Left ventricle myocardium inferior (tissue), 1 donor: ENCODE measurements around the gene RNF32. TPM values are rescaled to one million over a fixed set of nuclear protein-coding genes. Genes with fewer than 3 reads are reported as not detected.

Source experiments
- DNase-seq: peaks from one replicate; pipeline ENCODE4 v3.0.0-alpha.2; 2020
- H3K27ac ChIP-seq: fragments of 200-600 bp; replicated peaks from 2 replicates; pipeline ENCODE4 v1.8.0; 2021
- H3K27me3 ChIP-seq: fragments of 200-600 bp; 2 replicates; pipeline ENCODE4 v1.8.0; 2021; ENCODE audit warnings: low read depth
- H3K36me3 ChIP-seq: fragments of 200-600 bp; 2 replicates; pipeline ENCODE4 v1.8.0; 2021
- H3K4me1 ChIP-seq: fragments of 200-600 bp; 2 replicates; pipeline ENCODE4 v1.8.0; 2021
- H3K4me3 ChIP-seq: fragments of 200-600 bp; 2 replicates; pipeline ENCODE4 v1.8.0; 2021; ENCODE audit warnings: mild to moderate bottlenecking, moderate library complexity
- H3K9me3 ChIP-seq: fragments of 200-600 bp; replicated peaks from 2 replicates; pipeline ENCODE4 v1.8.0; 2021
- CTCF ChIP-seq: fragments of 200-600 bp; IDR thresholded peaks from 2 replicates; pipeline ENCODE4 v1.8.0; 2021; ENCODE audit warnings: antibody characterized with exemption, mild to moderate bottlenecking, borderline replicate concordance
- intact Hi-C: fragments of 100-400 bp; cut with micrococcal nuclease; formaldehyde crosslinking; loops from one replicate; pipeline ENCODE4 v1.11.0; 2022
- total RNA-seq: library from RNA; stranded (reverse); fragmentation: NEBNext Ultra II Directional; extraction: Animal tissue kit (Norgen Biotek cat#: 25700); gene quantifications from one replicate; pipeline ENCODE4 v1.2.1, GENCODE V29; 2021
- donor health status: DM: no; HTN: yes; CAD: no; lungs with severe emphysema.

Gene RNF32
- total RNA-seq, 1 donor from 2014 or later, result not detected

- H3K9me3 ChIP-seq, result no peaks in the 10 kb centered on the region
- no peak overlapping the region for H3K27ac ChIP-seq
- no peak for TF ChIP-seq CTCF
- H3K4me3 ChIP-seq, result no peak overlapping the region
- DNase-seq, result no peak
- intact Hi-C loops, result no loop called here
- peaks cover 82% of the 10 kb centered on the region for H3K27me3 ChIP-seq
- no peaks in the 10 kb centered on the region for H3K36me3 ChIP-seq
- no peaks in the 10 kb centered on the region for H3K4me1 ChIP-seq
Measured at GRCh38 chr7:156652886-156653568, 12.5 kb downstream of the RNF32 start.

GRCh38 chr7:156654511-156655234 lies 14.1 kb downstream of the RNF32 start:
- no peak for TF ChIP-seq CTCF
- Histone ChIP-seq H3K36me3 (no peaks in the 10 kb centered on the region), H3K4me1 (no peaks in the 10 kb centered on the region), H3K9me3 (no peaks in the 10 kb centered on the region), H3K27me3 (peaks cover 65% of the 10 kb centered on the region), H3K4me3 (no peak overlapping the region), H3K27ac (no peak overlapping the region)
- intact Hi-C loops, result no loop called here
- no peak for DNase-seq

GRCh38 chr7:156655251-156655650 lies 14.7 kb downstream of the RNF32 start:
- intact Hi-C loops, result no loop called here
- Histone ChIP-seq H3K27ac (no peak overlapping the region), H3K4me3 (no peak overlapping the region), H3K36me3 (no peaks in the 10 kb centered on the region), H3K27me3 (peaks cover 59% of the 10 kb centered on the region), H3K9me3 (no peaks in the 10 kb centered on the region), H3K4me1 (no peaks in the 10 kb centered on the region)
- DNase-seq, result no peak
- no peak for TF ChIP-seq CTCF

GRCh38 chr7:156655983-156656382 lies 15.4 kb downstream of the RNF32 start:
- intact Hi-C loops, result no loop called here
- no peaks in the 10 kb centered on the region for H3K9me3 ChIP-seq
- no peaks in the 10 kb centered on the region for H3K4me1 ChIP-seq
- no peak overlapping the region for H3K27ac ChIP-seq
- TF ChIP-seq CTCF, result no peak
- DNase-seq, result no peak
- no peak overlapping the region for H3K4me3 ChIP-seq
- no peaks in the 10 kb centered on the region for H3K36me3 ChIP-seq
- peaks cover 52% of the 10 kb centered on the region for H3K27me3 ChIP-seq

- Histone ChIP-seq H3K36me3 (no peaks in the 10 kb centered on the region), H3K4me3 (no peak overlapping the region), H3K9me3 (no peaks in the 10 kb centered on the region), H3K27ac (no peak overlapping the region), H3K4me1 (no peaks in the 10 kb centered on the region), H3K27me3 (peaks cover 46% of the 10 kb centered on the region)
- DNase-seq, result no peak
- intact Hi-C loops, result no loop called here
- no peak for TF ChIP-seq CTCF
Measured at GRCh38 chr7:156656598-156656997, 16.0 kb downstream of the RNF32 start.
